ENCODE results near the gene IRS2.

DNA sequence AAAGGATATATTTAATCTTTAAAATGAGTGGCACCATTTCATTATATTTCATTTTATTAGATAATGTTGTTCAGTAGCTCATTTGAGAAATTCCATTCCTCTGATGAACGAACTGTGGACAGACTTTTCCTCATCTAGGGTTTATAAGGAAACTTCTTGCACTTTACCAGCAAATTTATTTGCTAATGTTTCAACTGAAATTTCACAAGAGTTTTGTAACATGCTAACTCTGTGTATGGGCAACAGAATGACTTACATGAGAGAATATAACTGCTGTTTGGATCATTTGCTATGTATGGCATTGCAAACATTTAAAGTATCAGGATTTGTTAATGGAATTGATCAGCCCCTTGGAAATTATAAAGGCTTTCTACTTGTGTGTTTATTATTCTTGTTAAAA is 3.7 kb upstream of the IRS2 start:
- TF ChIP-seq EZH2phosphoT487 (IDR thresholded peaks at IDR 0.05; ENCODE audit: insufficient read depth, low read depth) (no peak), EZH2 (IDR thresholded peaks at IDR 0.05; ENCODE audit: insufficient read depth, poor library complexity, severe bottlenecking) (no peak)
